ENCODE results near the gene MC3R. TPM values are rescaled to one million over a fixed set of nuclear protein-coding genes. Genes with fewer than 3 reads are reported as not detected.

MC3R gene
- total RNA-seq, 1 experiment from 2014 or later = not detected

GRCh38 chr20:56212091-56212490 is 36.4 kb upstream of the MC3R start:
- BruUV-seq (replicated peaks) = no TSS peak
- DNase-seq (ENCODE audit: low read depth, low spot score) (no peak), ATAC-seq (no peak)
- Histone ChIP-seq H3K27me3 (ENCODE audit: insufficient read depth, low read length) (no peaks in the 10 kb centered on the region), H3K79me2 (ENCODE audit: insufficient read depth, low read length) (no peaks in the 10 kb centered on the region), H3K27ac (ENCODE audit: low read depth, low read length) (no peak overlapping the region), H3K4me3 (replicated peaks in 1 of 2; ENCODE audit: low read depth in 1 of 2, low read length in 2 of 2) (no peak overlapping the region), H2AFZ (ENCODE audit: low read depth, low read length, poor library complexity, severe bottlenecking) (no peak overlapping the region), H3K36me3 (ENCODE audit: control insufficient read depth in 1 of 2, insufficient read depth in 2 of 2, low read length in 2 of 2) (no peaks in the 10 kb centered on the region), H3K9me2 (ENCODE audit: insufficient read depth) (no peaks in the 10 kb centered on the region), H3K9ac (ENCODE audit: low read length) (no peak overlapping the region), H4K20me1 (ENCODE audit: insufficient read depth) (no peaks in the 10 kb centered on the region), H3K9me3 (ENCODE audit: control insufficient read depth in 1 of 2, insufficient read depth in 1 of 2, low read depth in 1 of 2, low read length in 2 of 2) (no peaks in the 10 kb centered on the region), H3K4me1 (ENCODE audit: control insufficient read depth in 1 of 2, insufficient read depth in 2 of 2, low read length in 2 of 2) (no peaks in the 10 kb centered on the region), H3K4me2 (ENCODE audit: low read length) (no peak overlapping the region)
- RAD21 ChIA-PET (ENCODE audit: low non-redundant PET in 1 of 2, low total read pairs in 2 of 2, uncharacterized antibody in 2 of 2, unreplicated experiment in 2 of 2) = no interaction called here
- CTCF ChIA-PET = no interaction called here
- TF ChIP-seq EZH2 (IDR thresholded peaks at IDR 0.05) (no peak), ELF1 (IDR thresholded peaks at IDR 0.05; ENCODE audit: borderline replicate concordance, low read depth) (no peak), RAD21 (IDR thresholded peaks at IDR 0.05; ENCODE audit: low read depth) (no peak), YY1 (IDR thresholded peaks at IDR 0.05; ENCODE audit: extremely low read depth, insufficient replicate concordance, low read depth, low read length) (no peak), JUND (IDR thresholded peaks at IDR 0.05) (no peak), REST (IDR thresholded peaks at IDR 0.05; ENCODE audit: low read depth) (no peak), CTCF (IDR thresholded peaks at IDR 0.05 in 2 of 3, conservative IDR thresholded peaks at IDR 0.05 in 1 of 3; ENCODE audit: borderline replicate concordance in 1 of 3, insufficient read depth in 1 of 3, low read depth in 2 of 3, low read length in 2 of 3) (no peak), ZNF274 (IDR thresholded peaks at IDR 0.05; ENCODE audit: low read depth, low read length) (no peak), ATF3 (IDR thresholded peaks at IDR 0.05) (no peak), POLR2AphosphoS5 (IDR thresholded peaks at IDR 0.05; ENCODE audit: low read depth, low read length) (no peak), ZFX (IDR thresholded peaks at IDR 0.05) (no peak), SP1 (IDR thresholded peaks at IDR 0.05; ENCODE audit: low read depth) (no peak), EZH2phosphoT487 (IDR thresholded peaks at IDR 0.05; ENCODE audit: borderline replicate concordance) (no peak), ZBTB33 (IDR thresholded peaks at IDR 0.05; ENCODE audit: extremely low read depth, insufficient replicate concordance, low read length) (no peak)
- intact Hi-C loops (cut with micrococcal nuclease) = no loop called here
- POLR2A ChIA-PET = no interaction called here
